ACC112 (cell line): ENCODE measurements around the gene SPC24.

Experiments used
- H2AFZ ChIP-seq: fragments of 200-600 bp; sonication (generic); one replicate; pipeline ENCODE4 v1.6.0; 2017; ENCODE audit warnings: antibody characterized with exemption, low read length; ENCODE audit not compliant: unreplicated experiment
- H3K27ac ChIP-seq: fragments of 200-600 bp; sonication (generic); 2 replicates; pipeline ENCODE4 v1.5.1; 2014; ENCODE audit warnings: low read depth, mild to moderate bottlenecking, antibody characterized with exemption, low read length, moderate library complexity
- H3K27me3 ChIP-seq: fragments of 200-600 bp; sonication (generic); 2 replicates; pipeline ENCODE4 v1.6.1; 2014; ENCODE audit warnings: mild to moderate bottlenecking, antibody characterized with exemption, low read length, moderate library complexity, mixed read lengths; ENCODE audit not compliant: insufficient read depth
- H3K36me3 ChIP-seq: fragments of 200-600 bp; sonication (generic); 2 replicates; pipeline ENCODE4 v1.6.1; 2016; ENCODE audit warnings: mild to moderate bottlenecking, antibody characterized with exemption, low read length, moderate library complexity, mixed read lengths; ENCODE audit not compliant: insufficient read depth
- H3K4me1 ChIP-seq: fragments of 200-600 bp; sonication (generic); one replicate; pipeline ENCODE4 v1.6.1; 2016; ENCODE audit warnings: low read length, mixed read lengths; ENCODE audit not compliant: insufficient read depth, unreplicated experiment, control insufficient read depth
- H3K4me3 ChIP-seq: fragments of 200-600 bp; sonication (generic); 2 replicates; pipeline ENCODE4 v1.5.1; 2014; ENCODE audit warnings: mild to moderate bottlenecking, low read depth, low read length
- H3K79me2 ChIP-seq: fragments of 200-600 bp; sonication (generic); one replicate; pipeline ENCODE4 v1.6.0; 2016; ENCODE audit warnings: low read length; ENCODE audit not compliant: control insufficient read depth, unreplicated experiment, insufficient read depth

SPC24 gene

GRCh38 chr19:11155373-11156120 is at the start of gene SPC24:
TSS of gene SPC24 (minus strand) at chr19:11155782. CDS start at chr19:11155776, 6 bp downstream.
- Histone ChIP-seq H2AFZ (peak within 1 kb of the TSS; percentile 60), H3K36me3 (no peaks in the 10 kb centered on the region), H3K79me2 (peaks cover 38% of the 10 kb centered on the region), H3K4me3 (peak within 1 kb of the TSS; percentile 86), H3K4me1 (peaks cover 25% of the 10 kb centered on the region), H3K27ac (peak within 1 kb of the TSS; percentile 39; the same call in 1 of the 2 replicates), H3K27me3 (no peaks in the 10 kb centered on the region)

DNA sequence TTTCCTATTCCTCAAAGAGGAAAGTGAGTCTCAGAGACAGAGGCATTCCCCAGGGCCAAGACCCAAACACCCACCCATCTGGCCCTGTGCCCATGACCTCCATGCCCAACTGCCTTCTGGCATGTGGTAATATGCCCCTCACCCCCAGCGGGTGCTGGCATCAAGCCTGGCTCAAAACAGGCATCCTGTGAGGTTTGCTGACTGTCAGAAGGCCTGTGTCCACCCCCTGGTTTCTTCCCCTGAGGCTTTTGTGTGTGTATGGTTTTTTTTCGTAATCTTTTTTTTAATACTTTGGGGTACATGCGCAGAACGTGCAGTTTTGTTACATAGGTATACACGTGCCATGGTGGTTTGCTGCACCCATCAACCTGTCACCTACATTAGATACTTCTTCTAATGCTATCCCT is 49.4 kb upstream of the SPC24 start:
- Histone ChIP-seq H3K4me3 (no peak overlapping the region), H3K4me1 (peaks cover 19% of the 10 kb centered on the region), H3K27ac (no peak overlapping the region), H3K79me2 (no peaks in the 10 kb centered on the region), H3K27me3 (no peaks in the 10 kb centered on the region), H2AFZ (no peak overlapping the region), H3K36me3 (no peaks in the 10 kb centered on the region)

- Histone ChIP-seq H3K4me1 (peaks cover 19% of the 10 kb centered on the region), H3K36me3 (no peaks in the 10 kb centered on the region), H2AFZ (no peak overlapping the region), H3K4me3 (no peak overlapping the region), H3K79me2 (no peaks in the 10 kb centered on the region), H3K27me3 (no peaks in the 10 kb centered on the region), H3K27ac (no peak overlapping the region)
Measured at GRCh38 chr19:11204076-11204602, 48.6 kb upstream of the SPC24 start.

- peak overlapping the region; percentile 60 for H2AFZ ChIP-seq
Measured at GRCh38 chr19:11203194-11204075, 47.9 kb upstream of the SPC24 start.

DNA sequence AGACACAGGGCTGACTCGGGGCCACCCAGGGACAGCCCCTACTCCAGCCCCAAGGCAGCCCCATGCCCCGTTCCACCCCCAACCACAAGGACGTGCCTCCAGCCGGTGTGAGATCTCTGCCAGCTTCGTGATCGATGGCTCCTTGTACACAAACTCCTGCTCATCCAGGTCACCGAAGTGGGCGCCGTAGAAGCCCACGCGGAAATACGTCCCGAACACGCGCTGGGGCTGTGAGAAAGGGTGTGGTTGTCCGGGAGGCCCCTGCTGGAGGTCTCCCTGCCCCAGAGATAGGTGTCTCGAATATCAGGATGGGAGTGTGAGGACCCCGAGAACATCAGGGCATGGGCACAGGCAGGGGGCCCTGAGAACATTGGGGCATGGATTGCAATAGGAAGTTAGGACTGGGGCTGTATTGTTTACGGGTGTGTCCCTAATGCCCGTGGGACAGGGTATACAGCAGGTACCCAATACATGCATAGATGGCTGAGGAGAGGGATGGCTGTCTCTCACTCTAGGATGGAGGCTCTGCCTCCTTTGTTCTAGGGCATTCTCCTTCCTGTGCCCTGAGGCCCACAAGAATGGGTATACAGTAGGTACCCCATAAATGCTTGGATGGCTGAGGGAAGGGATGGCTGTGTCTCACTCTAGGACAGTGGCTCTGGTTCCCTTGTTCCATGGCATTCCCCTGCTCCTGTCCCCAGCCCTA is 47.1 kb upstream of the SPC24 start:
- H3K4me1 ChIP-seq, result peaks cover 19% of the 10 kb centered on the region
- no peaks in the 10 kb centered on the region for H3K27me3 ChIP-seq
- H3K4me3 ChIP-seq, result no peak overlapping the region; the same call in 1 of the 2 replicates
- peak overlapping the region; percentile 64 for H3K27ac ChIP-seq
- no peak overlapping the region for H2AFZ ChIP-seq
- no peaks in the 10 kb centered on the region for H3K79me2 ChIP-seq
- no peaks in the 10 kb centered on the region for H3K36me3 ChIP-seq

More at GRCh38 chr19:11203194-11204075, 47.9 kb upstream of the SPC24 start:
- Histone ChIP-seq H3K4me3 (no peak overlapping the region; the same call in 1 of the 2 replicates), H3K79me2 (no peaks in the 10 kb centered on the region), H3K27ac (peak overlapping the region; percentile 64), H3K36me3 (no peaks in the 10 kb centered on the region), H3K4me1 (peaks cover 19% of the 10 kb centered on the region), H3K27me3 (no peaks in the 10 kb centered on the region)

DNA sequence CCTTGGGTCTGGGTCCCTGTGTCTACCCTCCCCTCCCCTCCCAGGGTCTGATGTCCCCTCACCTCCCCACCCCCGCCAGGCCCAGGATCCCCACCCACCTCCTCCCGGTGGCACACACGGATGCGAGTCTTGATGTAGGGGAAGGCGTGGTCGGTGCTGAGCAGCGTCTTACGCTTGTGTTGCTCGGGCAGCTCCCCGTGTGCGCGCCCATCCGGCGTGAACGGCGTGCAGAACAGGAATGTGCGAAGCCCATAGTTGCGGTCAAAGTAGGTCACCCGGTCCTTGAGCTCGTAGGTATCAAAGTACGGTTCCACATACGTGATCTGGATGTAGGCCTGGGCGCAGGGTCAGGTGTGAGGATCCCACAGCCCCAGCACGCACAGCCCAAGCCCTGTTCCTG is 46.2 kb upstream of the SPC24 start:
- Histone ChIP-seq H3K27me3 (no peaks in the 10 kb centered on the region), H3K27ac (no peak overlapping the region), H2AFZ (no peak overlapping the region), H3K36me3 (no peaks in the 10 kb centered on the region), H3K4me3 (no peak overlapping the region), H3K4me1 (peaks cover 19% of the 10 kb centered on the region), H3K79me2 (peaks cover 4% of the 10 kb centered on the region)

GRCh38 chr19:11200931-11201330 is 45.3 kb upstream of the SPC24 start:
- H2AFZ ChIP-seq, result no peak overlapping the region
- no peaks in the 10 kb centered on the region for H3K36me3 ChIP-seq
- H3K27ac ChIP-seq, result no peak overlapping the region
- H3K27me3 ChIP-seq, result no peaks in the 10 kb centered on the region
- H3K4me1 ChIP-seq, result peaks cover 19% of the 10 kb centered on the region
- no peak overlapping the region for H3K4me3 ChIP-seq
- H3K79me2 ChIP-seq, result peaks cover 11% of the 10 kb centered on the region

- no peaks in the 10 kb centered on the region for H3K36me3 ChIP-seq
- peaks cover 18% of the 10 kb centered on the region for H3K79me2 ChIP-seq
- no peak overlapping the region for H3K4me3 ChIP-seq
- H3K27ac ChIP-seq, result no peak overlapping the region
- no peaks in the 10 kb centered on the region for H3K27me3 ChIP-seq
- H3K4me1 ChIP-seq, result peaks cover 25% of the 10 kb centered on the region
- no peak overlapping the region for H2AFZ ChIP-seq
Measured at GRCh38 chr19:11200015-11200574, 44.5 kb upstream of the SPC24 start.

DNA sequence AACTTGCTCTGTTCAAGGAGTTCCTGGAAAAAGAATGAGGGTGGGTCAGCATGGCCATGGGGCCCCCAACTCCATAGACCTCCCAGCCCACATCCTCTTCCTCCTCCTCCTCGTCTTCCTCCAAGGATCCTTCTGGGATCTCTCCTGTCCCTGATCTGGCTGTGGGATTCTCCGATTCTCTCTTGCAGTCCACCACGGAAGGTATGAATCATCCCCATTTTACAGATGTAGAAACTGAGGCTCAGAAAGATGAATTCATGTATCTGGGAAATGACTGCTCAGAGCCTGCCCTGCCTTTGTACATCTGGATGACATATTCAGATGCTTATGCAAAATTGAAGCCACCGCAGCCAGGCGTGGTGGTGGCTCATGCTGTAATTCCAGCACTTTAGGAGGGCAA is 43.9 kb upstream of the SPC24 start:
- Histone ChIP-seq H3K4me1 (peaks cover 20% of the 10 kb centered on the region), H3K79me2 (peaks cover 24% of the 10 kb centered on the region), H3K27ac (no peak overlapping the region), H3K27me3 (no peaks in the 10 kb centered on the region), H3K4me3 (no peak overlapping the region), H2AFZ (no peak overlapping the region), H3K36me3 (no peaks in the 10 kb centered on the region)
